ENCODE measurements around the gene GPR39. TPM values are rescaled to one million over a fixed set of nuclear protein-coding genes. Genes with fewer than 3 reads are reported as not detected.

GPR39 gene
- total RNA-seq, 6 donors from 2014 or later = 10.1 to 45.9 (median 24.0) TPM

DNA sequence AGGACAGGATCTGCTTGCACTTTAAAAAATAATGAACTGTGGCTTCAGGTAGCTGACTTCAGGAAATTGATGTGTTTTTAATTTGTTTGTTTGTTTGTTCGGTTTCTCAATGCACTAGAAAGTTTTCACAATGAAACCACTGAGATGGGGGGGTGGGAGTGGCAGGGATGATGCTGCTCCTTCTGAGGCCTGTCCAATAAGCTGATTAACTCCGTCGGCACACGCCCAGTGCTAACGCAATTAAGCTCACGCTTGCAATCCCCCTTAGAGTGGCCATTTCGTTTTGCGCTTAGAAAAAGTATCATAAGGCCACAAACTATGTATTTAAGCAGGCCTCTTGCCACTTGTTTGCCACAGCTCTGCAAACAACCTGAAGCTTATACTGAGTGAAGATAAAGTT is 12.5 kb upstream of the GPR39 start:
- Histone ChIP-seq H3K36me3 (no peaks in the 10 kb centered on the region), H3K4me3 (no peak overlapping the region), H3K27me3 (no peaks in the 10 kb centered on the region), H3K9me3 (no peaks in the 10 kb centered on the region), H3K27ac (no peak overlapping the region), H3K4me1 (no peaks in the 10 kb centered on the region)
- TF ChIP-seq EP300 (IDR thresholded peaks at IDR 0.05) = no peak
- TF ChIP-seq POLR2A (IDR thresholded peaks at IDR 0.05) = no peak
- TF ChIP-seq, protein P1, sequence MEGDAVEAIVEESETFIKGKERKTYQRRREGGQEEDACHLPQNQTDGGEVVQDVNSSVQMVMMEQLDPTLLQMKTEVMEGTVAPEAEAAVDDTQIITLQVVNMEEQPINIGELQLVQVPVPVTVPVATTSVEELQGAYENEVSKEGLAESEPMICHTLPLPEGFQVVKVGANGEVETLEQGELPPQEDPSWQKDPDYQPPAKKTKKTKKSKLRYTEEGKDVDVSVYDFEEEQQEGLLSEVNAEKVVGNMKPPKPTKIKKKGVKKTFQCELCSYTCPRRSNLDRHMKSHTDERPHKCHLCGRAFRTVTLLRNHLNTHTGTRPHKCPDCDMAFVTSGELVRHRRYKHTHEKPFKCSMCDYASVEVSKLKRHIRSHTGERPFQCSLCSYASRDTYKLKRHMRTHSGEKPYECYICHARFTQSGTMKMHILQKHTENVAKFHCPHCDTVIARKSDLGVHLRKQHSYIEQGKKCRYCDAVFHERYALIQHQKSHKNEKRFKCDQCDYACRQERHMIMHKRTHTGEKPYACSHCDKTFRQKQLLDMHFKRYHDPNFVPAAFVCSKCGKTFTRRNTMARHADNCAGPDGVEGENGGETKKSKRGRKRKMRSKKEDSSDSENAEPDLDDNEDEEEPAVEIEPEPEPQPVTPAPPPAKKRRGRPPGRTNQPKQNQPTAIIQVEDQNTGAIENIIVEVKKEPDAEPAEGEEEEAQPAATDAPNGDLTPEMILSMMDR (IDR thresholded peaks at IDR 0.05) = no peak
- TF ChIP-seq POLR2AphosphoS5 (IDR thresholded peaks at IDR 0.05) = no peak
- WGBS, 2 donors = 74 to 80% methylated on average over 8 of the region's 8 CpGs
- ATAC-seq (ENCODE audit: low FRiP score in 2 of 2) (no peak), DNase-seq (no peak)

DNA sequence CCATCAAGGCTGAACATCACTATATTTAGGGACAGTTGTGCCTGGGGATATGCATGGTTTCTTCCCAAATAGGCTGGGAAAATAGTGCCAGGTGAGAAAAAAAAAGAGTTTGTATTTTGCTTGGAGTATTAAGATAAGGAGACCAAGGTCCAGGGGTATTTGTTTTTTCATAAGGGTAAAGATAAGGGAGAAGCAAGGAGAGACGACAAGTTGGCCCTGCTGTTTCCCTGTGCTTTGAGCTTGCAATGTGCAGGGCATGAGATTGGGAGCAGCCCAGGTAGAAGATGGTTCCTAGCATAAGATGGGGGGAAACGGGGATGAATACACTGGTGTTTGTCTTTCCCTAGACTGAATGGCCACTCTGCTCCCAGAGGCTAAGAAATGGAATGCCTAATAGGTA is 8.8 kb upstream of the GPR39 start:
- Histone ChIP-seq H3K27me3 (no peaks in the 10 kb centered on the region), H3K27ac (no peak overlapping the region), H3K4me3 (no peak overlapping the region), H3K4me1 (no peaks in the 10 kb centered on the region), H3K9me3 (no peaks in the 10 kb centered on the region), H3K36me3 (no peaks in the 10 kb centered on the region)
- ATAC-seq (ENCODE audit: low FRiP score in 2 of 2) = no peak
- no peak for TF ChIP-seq POLR2AphosphoS5 (IDR thresholded peaks at IDR 0.05)
- DNase-seq = no peak
- 57 to 62% methylated on average over 2 of the region's 2 CpGs for WGBS, 2 donors

DNA sequence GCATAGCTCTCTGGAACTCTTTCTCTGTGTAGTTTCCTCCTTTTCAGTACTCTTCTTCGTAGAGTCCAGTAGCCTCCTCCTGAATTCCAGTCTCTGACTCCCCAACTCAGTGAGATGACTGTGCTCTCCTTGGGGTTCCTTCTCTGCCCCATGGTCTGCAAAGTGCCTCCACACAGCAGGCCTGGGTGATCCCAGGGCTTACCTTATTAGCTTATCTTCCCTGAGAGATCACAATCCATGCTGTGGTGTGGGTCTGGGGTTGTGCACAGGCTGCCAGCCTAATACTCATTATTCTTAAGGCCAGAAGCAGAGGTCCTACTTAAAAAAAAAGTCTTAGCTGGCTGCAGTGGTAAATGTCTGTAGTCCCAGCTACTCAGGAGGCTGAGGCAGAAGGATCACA is 4.6 kb upstream of the GPR39 start:
- no peak overlapping the region for H3K27ac ChIP-seq
- DNase-seq (no peak), ATAC-seq (ENCODE audit: low FRiP score in 2 of 2) (no peak)
- no peaks in the 10 kb centered on the region for H3K36me3 ChIP-seq
- H3K27me3 ChIP-seq = no peaks in the 10 kb centered on the region
- 88 to 95% methylated on average over 1 of the region's 1 CpG for WGBS, 2 donors
- no peaks in the 10 kb centered on the region for H3K9me3 ChIP-seq
- TF ChIP-seq POLR2A (IDR thresholded peaks at IDR 0.05) (no peak), EP300 (IDR thresholded peaks at IDR 0.05) (no peak), POLR2AphosphoS5 (IDR thresholded peaks at IDR 0.05) (no peak)
- TF ChIP-seq, protein P1 (IDR thresholded peaks at IDR 0.05) = no peak
- H3K4me1 ChIP-seq = peaks cover 3 to 17% (median 13%) of the 10 kb centered on the region in 4 donors
- no peak overlapping the region for H3K4me3 ChIP-seq

DNA sequence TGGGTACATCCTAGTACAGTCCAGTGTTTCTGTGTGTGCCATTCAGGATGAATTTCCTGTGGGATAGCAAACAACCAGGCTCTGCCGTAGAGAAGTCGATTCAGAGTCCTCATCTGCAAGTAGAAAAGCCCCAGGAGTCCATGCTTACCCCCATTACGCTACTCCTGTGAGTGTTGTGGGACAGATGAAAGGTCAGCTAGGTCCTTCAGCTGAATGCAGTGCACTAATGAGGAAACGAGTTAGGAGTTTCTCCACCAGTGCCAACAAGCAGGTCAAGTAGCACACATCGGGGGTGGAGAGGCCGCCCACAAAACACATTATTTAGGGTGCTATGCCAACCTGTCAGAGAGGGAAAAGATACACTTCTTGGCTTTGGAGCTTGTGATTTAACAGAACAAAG is 2.5 kb upstream of the GPR39 start:
- Histone ChIP-seq H3K4me3 (no peak overlapping the region), H3K36me3 (no peaks in the 10 kb centered on the region), H3K9me3 (no peaks in the 10 kb centered on the region), H3K27ac (no peak overlapping the region), H3K4me1 (peaks cover 3 to 25% (median 16%) of the 10 kb centered on the region in 4 donors), H3K27me3 (no peaks in the 10 kb centered on the region)
- TF ChIP-seq POLR2A (IDR thresholded peaks at IDR 0.05) (no peak), EP300 (IDR thresholded peaks at IDR 0.05) (no peak), POLR2AphosphoS5 (IDR thresholded peaks at IDR 0.05) (no peak)
- TF ChIP-seq, protein P1 (IDR thresholded peaks at IDR 0.05) = no peak
- no peak for DNase-seq
- ATAC-seq (ENCODE audit: low FRiP score in 2 of 2) = no peak
- WGBS, 2 donors = 68 to 77% methylated on average over 6 of the region's 6 CpGs

DNA sequence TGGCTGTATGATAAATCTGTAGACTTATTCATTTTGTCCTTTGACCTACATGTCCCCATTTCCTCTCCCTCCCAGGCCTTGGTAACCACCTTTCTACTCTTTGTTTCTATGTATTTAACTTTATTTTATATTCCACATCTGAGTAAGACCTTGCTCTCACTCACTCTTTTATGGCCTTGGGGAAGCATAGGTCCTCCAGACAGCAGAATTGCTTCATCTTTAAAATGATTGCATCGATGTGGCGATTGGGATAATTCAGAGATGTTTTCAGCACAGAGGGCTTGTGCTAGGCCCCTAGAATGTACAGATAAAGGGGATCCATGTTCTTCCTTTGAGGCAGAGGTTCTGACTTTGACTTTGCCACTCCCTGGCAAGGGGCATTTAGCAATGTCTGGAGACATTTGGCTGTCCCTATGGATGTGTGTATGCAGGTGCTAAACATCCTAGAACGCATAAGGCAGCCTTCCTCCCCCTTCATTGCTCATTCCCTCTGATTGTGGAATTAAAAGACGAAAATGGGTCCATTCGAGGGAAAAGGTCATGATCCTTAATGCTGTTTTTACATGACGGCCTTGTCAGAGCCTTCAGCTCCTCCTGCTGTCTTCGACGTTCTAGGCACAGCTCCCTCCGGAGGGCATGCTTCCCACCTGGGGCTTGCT is 1.2 kb upstream of the GPR39 start:
- Histone ChIP-seq H3K36me3 (no peaks in the 10 kb centered on the region), H3K4me1 (peaks cover 3 to 25% (median 16%) of the 10 kb centered on the region in 4 donors), H3K4me3 (peak overlapping the region in 3 of 4 donors; percentile 46 to 60 (median 56)), H3K9me3 (no peaks in the 10 kb centered on the region), H3K27me3 (no peaks in the 10 kb centered on the region), H3K27ac (peak overlapping the region; percentile 48 to 89 (median 84))
- DNase-seq = no peak
- no peak for TF ChIP-seq POLR2AphosphoS5 (IDR thresholded peaks at IDR 0.05)
- TF ChIP-seq, protein P1 (IDR thresholded peaks at IDR 0.05) = no peak
- TF ChIP-seq POLR2A (IDR thresholded peaks at IDR 0.05) = no peak
- no peak for TF ChIP-seq EP300 (IDR thresholded peaks at IDR 0.05)
- 43 to 48% methylated on average over 9 of the region's 9 CpGs for WGBS, 2 donors
- ATAC-seq (ENCODE audit: low FRiP score in 2 of 2) = no peak

Data from upper lobe of left lung (tissue), 6 donors.